ENCODE results near the gene CAMTA2.

CAMTA2 gene

DNA sequence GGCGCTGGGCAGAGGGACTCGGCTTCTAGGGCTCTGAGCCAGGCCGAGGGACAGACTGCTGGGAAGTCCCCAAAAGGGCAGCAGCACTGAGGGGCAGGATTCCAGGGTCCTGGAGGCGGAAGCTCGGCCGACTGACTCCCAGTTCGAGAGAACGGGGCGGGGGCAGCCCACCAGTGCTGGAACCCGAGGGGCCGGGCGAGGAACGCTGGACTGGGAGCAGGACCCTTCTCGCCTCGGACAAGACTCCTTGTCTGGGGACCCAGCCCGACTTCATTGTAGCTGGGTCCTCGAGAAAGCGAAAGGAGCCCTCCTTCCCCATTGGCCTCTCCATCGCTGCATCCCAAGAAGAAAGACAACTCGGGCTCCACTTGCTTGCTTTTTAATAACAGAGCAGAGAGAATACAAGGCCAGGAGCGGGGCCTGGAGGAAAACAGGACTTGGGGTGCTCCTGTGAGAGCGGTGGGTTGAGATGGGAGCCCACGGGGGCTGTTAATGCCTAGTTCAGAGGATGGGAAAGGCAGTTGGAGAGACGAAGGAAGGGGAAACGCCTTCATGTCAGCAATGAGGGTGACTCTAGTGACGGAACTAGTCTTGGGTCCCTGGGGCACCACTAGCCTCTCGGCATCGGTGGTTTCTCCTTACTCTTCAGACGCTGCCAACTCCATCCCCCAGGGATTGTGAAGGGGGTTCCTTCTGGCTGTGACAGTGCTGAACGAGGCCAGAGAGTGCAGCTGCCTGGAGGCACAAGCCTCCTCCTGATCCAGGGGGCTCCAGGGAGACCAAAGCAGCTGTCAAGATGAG is 492 bp upstream of the CAMTA2 start:
- H3K14ac ChIP-seq (ENCODE audit: low read length in 2 of 2): peak overlapping the region in 1 of 2 experiments; percentile 81
- H3K9ac ChIP-seq (ENCODE audit: low read length): peak overlapping the region; percentile 91
- peaks cover 6% of the 10 kb centered on the region for H3K79me1 ChIP-seq (replicated peaks; ENCODE audit: low read length, poor library complexity, severe bottlenecking)
- peaks cover 20% of the 10 kb centered on the region for H3K4me1 ChIP-seq (ENCODE audit: control insufficient read depth, insufficient read depth, low read depth, low read length)
- peak overlapping the region; percentile 72 to 82 for H3K4me3 ChIP-seq (ENCODE audit: insufficient read depth in 1 of 2, low read depth in 1 of 2, low read length in 2 of 2)
- no peak overlapping the region for H2AK5ac ChIP-seq (ENCODE audit: low read length, severe bottlenecking)
- H3K27me3 ChIP-seq (ENCODE audit: control insufficient read depth in 1 of 2, insufficient read depth in 1 of 2, low read length in 2 of 2): no peaks in the 10 kb centered on the region
- peak overlapping the region; percentile 15 for H4K91ac ChIP-seq (ENCODE audit: low read length)
- no peak overlapping the region for H2BK120ac ChIP-seq (ENCODE audit: low read depth, low read length)
- no peak for DNase-seq
- peaks cover under 1 to 15% of the 10 kb centered on the region in 2 experiments for H3K36me3 ChIP-seq (ENCODE audit: control insufficient read depth in 1 of 2, insufficient read depth in 2 of 2, low read depth in 1 of 2, low read length in 2 of 2)
- peak overlapping the region; percentile 78 to 90 for H3K18ac ChIP-seq (ENCODE audit: low read depth in 1 of 2, low read length in 2 of 2)
- H3K27ac ChIP-seq (ENCODE audit: low read length, poor library complexity, severe bottlenecking): peak overlapping the region; percentile 8
- H3K23ac ChIP-seq (ENCODE audit: low read length in 2 of 2): peak overlapping the region in 1 of 2 experiments; percentile 10
- no peak overlapping the region for H2BK15ac ChIP-seq (ENCODE audit: low read depth, poor library complexity, severe bottlenecking)
- no peak overlapping the region for H2BK12ac ChIP-seq (ENCODE audit: low read length in 2 of 2)
- 15% methylated on average over 25 of the region's 30 CpGs for WGBS
- no peak overlapping the region for H2BK5ac ChIP-seq (ENCODE audit: low read depth, low read length, poor library complexity, severe bottlenecking)
- no peaks in the 10 kb centered on the region for H3K9me3 ChIP-seq (ENCODE audit: control insufficient read depth, low read length)
- peak overlapping the region; percentile 89 for H4K8ac ChIP-seq (ENCODE audit: low read length)
- peak overlapping the region; percentile 86 for H3K4me2 ChIP-seq (ENCODE audit: low read length, poor library complexity, severe bottlenecking)
- peak overlapping the region; percentile 75 to 91 for H3K4ac ChIP-seq (ENCODE audit: low read depth in 1 of 2, low read length in 2 of 2)
- H2AFZ ChIP-seq (ENCODE audit: low read depth, low read length): peak overlapping the region; percentile 80

DNA sequence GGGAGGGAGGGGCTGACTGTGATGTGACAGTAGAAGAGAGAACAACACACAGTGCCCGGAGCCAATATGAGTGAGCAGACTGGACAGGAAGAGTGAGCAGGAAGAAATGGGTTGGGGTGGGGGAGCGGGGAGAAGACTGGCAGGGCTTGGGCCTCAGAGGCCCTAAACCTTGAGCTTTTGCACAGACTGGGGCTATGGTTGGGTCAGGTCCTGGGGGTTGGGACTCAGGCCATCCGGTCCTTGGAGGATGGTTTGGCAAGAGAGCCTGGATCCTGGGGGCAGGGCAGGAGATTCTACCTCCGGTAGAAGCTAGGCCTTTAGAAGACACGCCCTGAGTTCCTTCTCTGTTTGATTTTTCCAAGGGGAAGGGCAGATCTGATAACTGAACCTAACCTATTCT is 1.1 kb downstream of the CAMTA2 start:
- no peaks in the 10 kb centered on the region for H3K9me3 ChIP-seq (ENCODE audit: control insufficient read depth, low read length)
- H3K36me3 ChIP-seq (ENCODE audit: control insufficient read depth in 1 of 2, insufficient read depth in 2 of 2, low read depth in 1 of 2, low read length in 2 of 2): peaks cover 16 to 29% of the 10 kb centered on the region in 2 experiments
- H2BK5ac ChIP-seq (ENCODE audit: low read depth, low read length, poor library complexity, severe bottlenecking): no peak overlapping the region
- peaks cover 20% of the 10 kb centered on the region for H3K4me1 ChIP-seq (ENCODE audit: control insufficient read depth, insufficient read depth, low read depth, low read length)
- H3K4me2 ChIP-seq (ENCODE audit: low read length, poor library complexity, severe bottlenecking): peak overlapping the region; percentile 86
- H2BK12ac ChIP-seq (ENCODE audit: low read length in 2 of 2): no peak overlapping the region
- H2AK5ac ChIP-seq (ENCODE audit: low read length, severe bottlenecking): no peak overlapping the region
- H2AFZ ChIP-seq (ENCODE audit: low read depth, low read length): no peak overlapping the region
- H3K27ac ChIP-seq (ENCODE audit: low read length, poor library complexity, severe bottlenecking): no peak overlapping the region
- peak overlapping the region in 1 of 2 experiments; percentile 30 for H3K18ac ChIP-seq (ENCODE audit: low read depth in 1 of 2, low read length in 2 of 2)
- no peak overlapping the region for H3K4ac ChIP-seq (ENCODE audit: low read depth in 1 of 2, low read length in 2 of 2)
- H3K4me3 ChIP-seq (ENCODE audit: insufficient read depth in 1 of 2, low read depth in 1 of 2, low read length in 2 of 2): peak overlapping the region in 1 of 2 experiments; percentile 82
- H4K91ac ChIP-seq (ENCODE audit: low read length): no peak overlapping the region
- no peaks in the 10 kb centered on the region for H3K27me3 ChIP-seq (ENCODE audit: control insufficient read depth in 1 of 2, insufficient read depth in 1 of 2, low read length in 2 of 2)
- no peak overlapping the region for H2BK15ac ChIP-seq (ENCODE audit: low read depth, poor library complexity, severe bottlenecking)
- H3K79me1 ChIP-seq (replicated peaks; ENCODE audit: low read length, poor library complexity, severe bottlenecking): peaks cover 6% of the 10 kb centered on the region
- peak overlapping the region; percentile 91 for H3K9ac ChIP-seq (ENCODE audit: low read length)
- DNase-seq: no peak
- no peak overlapping the region for H2BK120ac ChIP-seq (ENCODE audit: low read depth, low read length)
- 74% methylated on average over 4 of the region's 5 CpGs for WGBS
- peak overlapping the region; percentile 45 for H4K8ac ChIP-seq (ENCODE audit: low read length)
- H3K23ac ChIP-seq (ENCODE audit: low read length in 2 of 2): no peak overlapping the region
- no peak overlapping the region for H3K14ac ChIP-seq (ENCODE audit: low read length in 2 of 2)

DNA sequence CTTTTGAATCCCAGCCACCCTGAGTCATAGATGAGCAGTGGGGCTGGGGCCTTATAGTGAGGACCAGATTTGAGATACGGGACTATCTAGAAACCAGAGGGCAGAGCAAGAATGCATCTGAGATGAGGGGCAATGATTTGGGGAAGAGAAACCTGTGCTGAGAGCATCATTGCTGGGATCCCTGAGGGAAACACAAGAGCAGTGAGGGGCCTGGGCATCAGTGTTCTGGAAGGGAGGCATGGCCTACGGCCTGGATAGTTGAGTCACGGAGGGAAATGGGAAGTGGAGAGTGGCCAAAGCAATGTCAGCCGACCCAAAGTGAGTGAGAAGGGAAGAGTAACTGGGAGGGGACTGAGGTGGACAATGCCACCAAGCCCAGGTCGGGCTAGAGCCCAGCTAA is 5.2 kb downstream of the CAMTA2 start:
- Histone ChIP-seq H3K27me3 (ENCODE audit: control insufficient read depth in 1 of 2, insufficient read depth in 1 of 2, low read length in 2 of 2) (no peaks in the 10 kb centered on the region), H2AFZ (ENCODE audit: low read depth, low read length) (no peak overlapping the region), H3K9ac (ENCODE audit: low read length) (peak overlapping the region; percentile 21), H3K79me1 (replicated peaks; ENCODE audit: low read length, poor library complexity, severe bottlenecking) (peaks cover 9% of the 10 kb centered on the region), H3K36me3 (ENCODE audit: control insufficient read depth in 1 of 2, insufficient read depth in 2 of 2, low read depth in 1 of 2, low read length in 2 of 2) (peaks cover 46 to 60% of the 10 kb centered on the region in 2 experiments), H3K4me1 (ENCODE audit: control insufficient read depth, insufficient read depth, low read depth, low read length) (peaks cover 9% of the 10 kb centered on the region), H2BK5ac (ENCODE audit: low read depth, low read length, poor library complexity, severe bottlenecking) (no peak overlapping the region), H2BK15ac (ENCODE audit: low read depth, poor library complexity, severe bottlenecking) (no peak overlapping the region), H4K8ac (ENCODE audit: low read length) (no peak overlapping the region), H3K4me3 (ENCODE audit: insufficient read depth in 1 of 2, low read depth in 1 of 2, low read length in 2 of 2) (no peak overlapping the region), H3K23ac (ENCODE audit: low read length in 2 of 2) (no peak overlapping the region), H2AK5ac (ENCODE audit: low read length, severe bottlenecking) (no peak overlapping the region), H3K18ac (ENCODE audit: low read depth in 1 of 2, low read length in 2 of 2) (no peak overlapping the region), H4K91ac (ENCODE audit: low read length) (no peak overlapping the region), H3K27ac (ENCODE audit: low read length, poor library complexity, severe bottlenecking) (no peak overlapping the region), H3K9me3 (ENCODE audit: control insufficient read depth, low read length) (no peaks in the 10 kb centered on the region), H3K4ac (ENCODE audit: low read depth in 1 of 2, low read length in 2 of 2) (no peak overlapping the region), H3K4me2 (ENCODE audit: low read length, poor library complexity, severe bottlenecking) (no peak overlapping the region), H2BK120ac (ENCODE audit: low read depth, low read length) (no peak overlapping the region), H2BK12ac (ENCODE audit: low read length in 2 of 2) (no peak overlapping the region), H3K14ac (ENCODE audit: low read length in 2 of 2) (no peak overlapping the region)
- DNase-seq: no peak
- WGBS: 90% methylated on average over 5 of the region's 5 CpGs

DNA sequence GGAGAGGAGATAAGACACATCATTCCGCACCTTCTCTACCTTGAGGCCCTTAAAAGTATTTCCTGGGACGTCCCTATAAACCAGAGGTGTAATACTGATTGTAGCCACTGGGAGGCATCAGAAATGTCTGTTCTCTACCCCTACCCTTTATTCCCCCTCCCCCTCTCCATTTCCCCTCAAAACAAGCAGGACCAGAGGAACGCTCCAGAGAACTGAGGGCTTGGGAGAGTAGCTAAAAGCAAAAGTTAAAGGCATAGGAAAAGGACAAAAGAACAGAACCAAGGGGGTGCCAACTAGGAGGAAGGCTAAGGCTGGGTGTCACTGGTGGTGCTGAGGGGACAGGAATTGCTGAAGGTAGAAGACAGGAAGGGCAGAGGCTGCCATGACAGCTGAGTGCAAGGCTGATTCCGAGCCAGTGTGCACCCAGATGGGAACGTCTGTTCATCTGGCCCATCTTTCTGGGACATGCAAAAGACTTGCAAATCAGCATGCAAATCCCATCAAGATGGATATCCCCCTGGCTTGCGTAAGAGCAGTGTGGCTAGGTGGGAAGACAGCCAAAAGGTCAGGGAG is 6.7 kb downstream of the CAMTA2 start:
- H3K79me1 ChIP-seq (replicated peaks; ENCODE audit: low read length, poor library complexity, severe bottlenecking): peaks cover 6% of the 10 kb centered on the region
- no peak overlapping the region for H3K4me3 ChIP-seq (ENCODE audit: insufficient read depth in 1 of 2, low read depth in 1 of 2, low read length in 2 of 2)
- H3K4ac ChIP-seq (ENCODE audit: low read depth in 1 of 2, low read length in 2 of 2): no peak overlapping the region
- H2BK120ac ChIP-seq (ENCODE audit: low read depth, low read length): no peak overlapping the region
- 47% methylated on average over 5 of the region's 6 CpGs for WGBS
- H3K27me3 ChIP-seq (ENCODE audit: control insufficient read depth in 1 of 2, insufficient read depth in 1 of 2, low read length in 2 of 2): no peaks in the 10 kb centered on the region
- H3K23ac ChIP-seq (ENCODE audit: low read length in 2 of 2): no peak overlapping the region
- no peak overlapping the region for H4K8ac ChIP-seq (ENCODE audit: low read length)
- no peaks in the 10 kb centered on the region for H3K9me3 ChIP-seq (ENCODE audit: control insufficient read depth, low read length)
- H2AK5ac ChIP-seq (ENCODE audit: low read length, severe bottlenecking): no peak overlapping the region
- no peak overlapping the region for H2AFZ ChIP-seq (ENCODE audit: low read depth, low read length)
- DNase-seq: peak; percentile 64
- no peak overlapping the region for H2BK15ac ChIP-seq (ENCODE audit: low read depth, poor library complexity, severe bottlenecking)
- no peak overlapping the region for H2BK5ac ChIP-seq (ENCODE audit: low read depth, low read length, poor library complexity, severe bottlenecking)
- H3K9ac ChIP-seq (ENCODE audit: low read length): no peak overlapping the region
- peak overlapping the region in 1 of 2 experiments; percentile 1 for H3K18ac ChIP-seq (ENCODE audit: low read depth in 1 of 2, low read length in 2 of 2)
- H3K4me2 ChIP-seq (ENCODE audit: low read length, poor library complexity, severe bottlenecking): no peak overlapping the region
- H3K14ac ChIP-seq (ENCODE audit: low read length in 2 of 2): no peak overlapping the region
- no peaks in the 10 kb centered on the region for H3K4me1 ChIP-seq (ENCODE audit: control insufficient read depth, insufficient read depth, low read depth, low read length)
- H3K36me3 ChIP-seq (ENCODE audit: control insufficient read depth in 1 of 2, insufficient read depth in 2 of 2, low read depth in 1 of 2, low read length in 2 of 2): peaks cover 51 to 74% of the 10 kb centered on the region in 2 experiments
- H3K27ac ChIP-seq (ENCODE audit: low read length, poor library complexity, severe bottlenecking): no peak overlapping the region
- no peak overlapping the region for H4K91ac ChIP-seq (ENCODE audit: low read length)
- no peak overlapping the region for H2BK12ac ChIP-seq (ENCODE audit: low read length in 2 of 2)

Data from mesenchymal stem cell (in vitro differentiated cells and primary cell).